ENCODE measurements around the gene HORMAD2. TPM values are rescaled to one million over a fixed set of nuclear protein-coding genes. Genes with fewer than 3 reads are reported as not detected.

The HORMAD2 gene
- total and polyA plus RNA-seq, 2 experiments from 2014 or later = not detected

GRCh38 chr22:30220338-30221012 is 140.2 kb downstream of the HORMAD2 start:
- Histone ChIP-seq H3K9ac (no peak overlapping the region), H3K27ac (no peak overlapping the region), H3K4me1 (ENCODE audit: insufficient read depth) (peaks cover 8% of the 10 kb centered on the region; the same call in 1 of the 2 replicates), H3K79me2 (ENCODE audit: insufficient read depth) (no peaks in the 10 kb centered on the region), H3F3A (ENCODE audit: insufficient read depth) (no peaks in the 10 kb centered on the region), H2AFZ (no peak overlapping the region), H4K20me1 (ENCODE audit: insufficient read depth) (no peaks in the 10 kb centered on the region), H3K36me3 (ENCODE audit: low read depth) (no peaks in the 10 kb centered on the region), H3K4me3 (no peak overlapping the region), H3K9me2 (ENCODE audit: insufficient read depth) (no peaks in the 10 kb centered on the region), H3K27me3 (replicated peaks; ENCODE audit: insufficient read depth) (no peaks in the 10 kb centered on the region), H3K9me3 (ENCODE audit: low read depth) (no peaks in the 10 kb centered on the region), H3K4me2 (ENCODE audit: unreplicated experiment) (no peak overlapping the region)
- TF ChIP-seq EZH2 (IDR thresholded peaks at IDR 0.05; ENCODE audit: insufficient read depth, poor library complexity, severe bottlenecking) (no peak), EZH2phosphoT487 (IDR thresholded peaks at IDR 0.05; ENCODE audit: insufficient read depth, low read depth) (no peak)
- in situ Hi-C loops (cut with MboI) = no loop called here
- 88 to 93% methylated on average over 7 of the region's 7 CpGs for WGBS, 2 experiments (ENCODE audit: low coverage in 1 of 2, low lambda C conversion rate in 2 of 2, missing lambda C conversion rate in 2 of 2)
- no peak for DNase-seq

GRCh38 chr22:30221121-30221992 is 141.1 kb downstream of the HORMAD2 start:
- DNase-seq = no peak
- in situ Hi-C loops (cut with MboI) = no loop called here
- Histone ChIP-seq H4K20me1 (ENCODE audit: insufficient read depth) (no peaks in the 10 kb centered on the region), H3F3A (ENCODE audit: insufficient read depth) (no peaks in the 10 kb centered on the region), H3K9me2 (ENCODE audit: insufficient read depth) (no peaks in the 10 kb centered on the region), H3K27me3 (replicated peaks; ENCODE audit: insufficient read depth) (no peaks in the 10 kb centered on the region), H3K4me3 (no peak overlapping the region), H3K4me2 (ENCODE audit: unreplicated experiment) (no peak overlapping the region), H3K79me2 (ENCODE audit: insufficient read depth) (no peaks in the 10 kb centered on the region), H2AFZ (no peak overlapping the region), H3K9me3 (ENCODE audit: low read depth) (no peaks in the 10 kb centered on the region), H3K4me1 (ENCODE audit: insufficient read depth) (peaks cover 8% of the 10 kb centered on the region; the same call in 1 of the 2 replicates), H3K27ac (no peak overlapping the region), H3K36me3 (ENCODE audit: low read depth) (no peaks in the 10 kb centered on the region), H3K9ac (no peak overlapping the region)
- 89 to 91% methylated on average over 24 to 26 of the region's 26 CpGs for WGBS, 2 experiments (ENCODE audit: low coverage in 1 of 2, low lambda C conversion rate in 2 of 2, missing lambda C conversion rate in 2 of 2)
- TF ChIP-seq EZH2phosphoT487 (IDR thresholded peaks at IDR 0.05; ENCODE audit: insufficient read depth, low read depth) (no peak), EZH2 (IDR thresholded peaks at IDR 0.05; ENCODE audit: insufficient read depth, poor library complexity, severe bottlenecking) (no peak)

DNA sequence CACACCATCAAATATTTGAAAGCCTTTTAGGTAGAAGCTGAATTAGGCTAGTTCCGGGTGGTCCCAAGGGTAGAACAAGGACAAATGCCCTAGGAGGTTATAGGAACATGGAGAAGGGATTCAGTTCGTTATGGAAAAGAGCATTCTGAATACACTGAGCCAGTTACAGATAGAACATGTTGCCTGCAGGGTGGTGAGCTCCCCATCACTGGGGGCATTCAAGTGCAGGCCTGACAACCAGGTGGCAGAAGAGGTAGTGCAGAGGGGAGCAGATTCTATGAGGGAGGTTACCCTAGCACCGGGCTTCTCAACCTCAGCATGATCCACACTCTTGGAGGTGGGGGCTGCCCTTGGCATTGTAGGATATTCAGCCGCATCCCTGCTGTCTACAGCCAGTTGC is 142.1 kb downstream of the HORMAD2 start:
- WGBS, 2 experiments (ENCODE audit: low coverage in 1 of 2, low lambda C conversion rate in 2 of 2, missing lambda C conversion rate in 2 of 2) = 78% methylated on average over 4 of the region's 4 CpGs
- Histone ChIP-seq H3K27ac (no peak overlapping the region), H3F3A (ENCODE audit: insufficient read depth) (no peaks in the 10 kb centered on the region), H3K27me3 (replicated peaks; ENCODE audit: insufficient read depth) (no peaks in the 10 kb centered on the region), H4K20me1 (ENCODE audit: insufficient read depth) (no peaks in the 10 kb centered on the region), H3K79me2 (ENCODE audit: insufficient read depth) (no peaks in the 10 kb centered on the region), H3K4me3 (no peak overlapping the region), H3K9me2 (ENCODE audit: insufficient read depth) (no peaks in the 10 kb centered on the region), H3K9ac (no peak overlapping the region), H3K36me3 (ENCODE audit: low read depth) (no peaks in the 10 kb centered on the region), H2AFZ (no peak overlapping the region), H3K4me1 (ENCODE audit: insufficient read depth) (peaks cover 8% of the 10 kb centered on the region; the same call in 1 of the 2 replicates), H3K9me3 (ENCODE audit: low read depth) (no peaks in the 10 kb centered on the region), H3K4me2 (ENCODE audit: unreplicated experiment) (no peak overlapping the region)
- DNase-seq = no peak
- in situ Hi-C loops (cut with MboI) = no loop called here
- TF ChIP-seq EZH2 (IDR thresholded peaks at IDR 0.05; ENCODE audit: insufficient read depth, poor library complexity, severe bottlenecking) (no peak), EZH2phosphoT487 (IDR thresholded peaks at IDR 0.05; ENCODE audit: insufficient read depth, low read depth) (no peak)

DNA sequence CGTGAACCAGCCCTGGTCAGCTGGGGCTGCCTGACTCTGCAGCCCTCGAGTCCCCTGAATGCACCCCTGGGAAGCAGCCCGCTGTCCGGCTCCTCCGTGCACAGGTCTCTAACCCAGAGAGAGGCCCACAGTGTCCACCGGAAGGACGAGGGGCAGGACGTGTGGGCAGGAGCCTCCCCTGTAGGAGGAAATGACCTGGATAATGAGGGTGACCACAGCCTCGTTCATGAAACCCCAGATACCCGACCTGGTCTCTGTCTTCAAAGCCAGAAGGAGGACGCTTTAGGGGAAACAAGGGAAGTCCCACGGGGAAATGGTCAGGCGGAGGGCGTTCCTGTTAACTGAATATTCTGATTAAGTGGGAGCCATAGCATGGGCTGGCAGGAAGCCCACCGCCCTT is 143.0 kb downstream of the HORMAD2 start:
- H3F3A ChIP-seq (ENCODE audit: insufficient read depth) = no peaks in the 10 kb centered on the region
- no peaks in the 10 kb centered on the region for H3K79me2 ChIP-seq (ENCODE audit: insufficient read depth)
- no peaks in the 10 kb centered on the region for H3K27me3 ChIP-seq (replicated peaks; ENCODE audit: insufficient read depth)
- in situ Hi-C loops (cut with MboI) = no loop called here
- no peak overlapping the region for H3K27ac ChIP-seq
- H3K36me3 ChIP-seq (ENCODE audit: low read depth) = no peaks in the 10 kb centered on the region
- DNase-seq = no peak
- H2AFZ ChIP-seq = no peak overlapping the region
- H3K9ac ChIP-seq = no peak overlapping the region
- H3K4me2 ChIP-seq (ENCODE audit: unreplicated experiment) = no peak overlapping the region
- no peaks in the 10 kb centered on the region for H3K9me2 ChIP-seq (ENCODE audit: insufficient read depth)
- no peak overlapping the region for H3K4me3 ChIP-seq
- 93 to 96% methylated on average over 15 of the region's 15 CpGs for WGBS, 2 experiments (ENCODE audit: low coverage in 1 of 2, low lambda C conversion rate in 2 of 2, missing lambda C conversion rate in 2 of 2)
- H3K4me1 ChIP-seq (ENCODE audit: insufficient read depth) = no peaks in the 10 kb centered on the region
- H4K20me1 ChIP-seq (ENCODE audit: insufficient read depth) = no peaks in the 10 kb centered on the region
- no peaks in the 10 kb centered on the region for H3K9me3 ChIP-seq (ENCODE audit: low read depth)
- no peak for TF ChIP-seq EZH2phosphoT487 (IDR thresholded peaks at IDR 0.05; ENCODE audit: insufficient read depth, low read depth)
- TF ChIP-seq EZH2 (IDR thresholded peaks at IDR 0.05; ENCODE audit: insufficient read depth, poor library complexity, severe bottlenecking) = no peak
